Coronary artery (tissue), 2 donors: ENCODE measurements around the gene RXRB.
"Not testable (repeated sequence)": the region's sequence is repeated elsewhere in the genome, so short reads cannot be mapped to it uniquely, and the experiment has no call there.

Source experiments
- DNase-seq: peaks from one replicate; pipeline ENCODE4 v3.0.0-alpha.2; 2017; ENCODE audit warnings: low spot score
- H3K27ac ChIP-seq, 2 donors: fragments of 200-600 bp; sonication (generic); one replicate each; pipeline ENCODE4 v1.5.1; 2016 to 2019
- H3K4me3 ChIP-seq: fragments of 200-600 bp; sonication (generic); 2 replicates; pipeline ENCODE4 v1.5.1; 2016; ENCODE audit warnings: mild to moderate bottlenecking, moderate library complexity
- TF ChIP-seq, protein P1 (sequence below): fragments of 200-600 bp; sonication (generic); IDR thresholded peaks from one replicate; pipeline ENCODE4 v1.5.1; 2019; ENCODE audit warnings: antibody characterized with exemption

Gene RXRB

GRCh38 chr6:33160728-33161344 lies 39.6 kb downstream of the RXRB start:
- H3K27ac ChIP-seq, result peak overlapping the region in 1 of 2 donors; percentile 75
- H3K4me3 ChIP-seq, result peak overlapping the region; percentile 65
- DNase-seq, result no peak
- TF ChIP-seq, protein P1, sequence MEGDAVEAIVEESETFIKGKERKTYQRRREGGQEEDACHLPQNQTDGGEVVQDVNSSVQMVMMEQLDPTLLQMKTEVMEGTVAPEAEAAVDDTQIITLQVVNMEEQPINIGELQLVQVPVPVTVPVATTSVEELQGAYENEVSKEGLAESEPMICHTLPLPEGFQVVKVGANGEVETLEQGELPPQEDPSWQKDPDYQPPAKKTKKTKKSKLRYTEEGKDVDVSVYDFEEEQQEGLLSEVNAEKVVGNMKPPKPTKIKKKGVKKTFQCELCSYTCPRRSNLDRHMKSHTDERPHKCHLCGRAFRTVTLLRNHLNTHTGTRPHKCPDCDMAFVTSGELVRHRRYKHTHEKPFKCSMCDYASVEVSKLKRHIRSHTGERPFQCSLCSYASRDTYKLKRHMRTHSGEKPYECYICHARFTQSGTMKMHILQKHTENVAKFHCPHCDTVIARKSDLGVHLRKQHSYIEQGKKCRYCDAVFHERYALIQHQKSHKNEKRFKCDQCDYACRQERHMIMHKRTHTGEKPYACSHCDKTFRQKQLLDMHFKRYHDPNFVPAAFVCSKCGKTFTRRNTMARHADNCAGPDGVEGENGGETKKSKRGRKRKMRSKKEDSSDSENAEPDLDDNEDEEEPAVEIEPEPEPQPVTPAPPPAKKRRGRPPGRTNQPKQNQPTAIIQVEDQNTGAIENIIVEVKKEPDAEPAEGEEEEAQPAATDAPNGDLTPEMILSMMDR, result no peak

- TF ChIP-seq, protein P1, result no peak
- no peak for DNase-seq
- Histone ChIP-seq H3K27ac (no peak overlapping the region), H3K4me3 (no peak overlapping the region)
These were observed 40.4 kb downstream of the RXRB start for GRCh38 chr6:33160096-33160495.

GRCh38 chr6:33156964-33157363 lies 43.5 kb downstream of the RXRB start:
- no peak overlapping the region for H3K4me3 ChIP-seq
- DNase-seq, result no peak

DNA sequence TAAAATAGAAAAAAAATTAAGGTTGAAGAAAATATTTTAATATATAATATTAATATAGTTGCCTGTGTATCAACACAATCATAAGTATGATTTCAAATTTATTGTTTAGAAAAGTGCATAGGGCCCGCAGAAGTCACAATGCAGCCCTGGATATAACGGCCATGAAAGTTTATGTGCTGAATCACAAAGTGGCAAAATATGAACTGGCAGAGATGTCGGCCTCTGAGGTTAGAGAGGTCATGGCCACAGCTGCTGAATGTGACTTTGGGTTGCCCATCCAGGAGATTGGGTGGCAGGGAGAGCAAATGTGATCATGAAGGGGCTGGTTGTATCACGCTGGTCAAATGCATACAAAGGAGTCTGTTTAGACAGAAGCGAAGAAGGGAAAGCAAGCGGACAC lies 43.9 kb downstream of the RXRB start:
- Histone ChIP-seq H3K27ac (no peak overlapping the region), H3K4me3 (no peak overlapping the region)
- TF ChIP-seq, protein P1, result no peak
- DNase-seq, result no peak

More at GRCh38 chr6:33156964-33157363, 43.5 kb downstream of the RXRB start:
- TF ChIP-seq, protein P1, result no peak
- no peak overlapping the region for H3K27ac ChIP-seq

GRCh38 chr6:33154349-33154748 lies 46.1 kb downstream of the RXRB start:
- TF ChIP-seq, protein P1, result no peak
- Histone ChIP-seq H3K27ac (no peak overlapping the region), H3K4me3 (no peak overlapping the region)
- DNase-seq, result no peak

DNA sequence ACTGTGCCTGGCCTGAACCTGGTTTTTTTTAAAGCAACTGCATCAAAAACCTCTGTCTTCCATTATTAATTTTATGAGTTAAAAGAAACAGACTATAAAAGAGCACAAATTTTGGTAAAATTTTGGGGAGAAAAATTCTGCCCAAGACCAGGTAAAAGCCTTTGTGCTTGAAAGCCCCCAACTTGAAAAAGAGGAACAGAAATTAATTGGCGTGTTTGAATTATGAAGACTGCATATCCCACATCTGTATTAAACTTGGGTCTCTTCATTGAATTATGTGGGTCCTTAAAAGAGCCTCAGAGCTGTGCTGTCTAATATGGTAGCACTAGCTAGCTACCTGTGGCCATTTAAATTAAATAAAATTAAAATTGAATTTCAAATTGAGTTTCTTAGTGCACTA lies 49.4 kb downstream of the RXRB start:
- TF ChIP-seq, protein P1, result no peak
- Histone ChIP-seq H3K4me3 (no peak overlapping the region), H3K27ac (no peak overlapping the region)
- no peak for DNase-seq

GRCh38 chr6:33150560-33150959 lies 49.9 kb downstream of the RXRB start:
- not testable (repeated sequence) for H3K4me3 ChIP-seq, H3K27ac ChIP-seq, DNase-seq
